ENCODE results near the gene OSBP2.
A peak's percentile ranks its signal among the peaks of the same experiment; 100 is the strongest.

Gene OSBP2

DNA sequence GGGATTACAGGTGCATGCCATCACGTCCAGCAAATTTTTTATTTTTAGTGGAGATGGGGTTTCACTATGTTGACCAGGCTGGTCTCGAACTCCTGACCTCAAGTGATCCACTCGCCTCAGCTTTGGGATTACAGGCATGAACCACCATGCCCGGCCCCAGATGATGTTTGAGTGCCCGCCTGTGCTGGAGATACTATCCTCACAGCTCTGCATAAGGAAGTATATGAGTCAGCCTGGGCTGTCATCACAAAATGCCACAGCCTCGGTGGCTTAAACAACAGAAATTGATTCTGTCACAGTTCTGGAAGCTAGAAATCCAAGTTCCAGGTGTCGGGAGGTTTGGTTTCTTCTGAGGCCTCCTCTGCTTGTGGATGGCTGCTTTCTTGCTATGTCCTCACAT, 119.3 kb downstream of the OSBP2 start:
- H3K9me3 Mint-ChIP-seq = no peaks in the 10 kb centered on the region
- H3K4me1 Mint-ChIP-seq (ENCODE audit: low read depth) = peaks cover 2% of the 10 kb centered on the region
- peaks cover 5% of the 10 kb centered on the region for H3K27me3 Mint-ChIP-seq (ENCODE audit: low read depth)
- no peak overlapping the region for H3K27ac Mint-ChIP-seq
- H3K4me3 Mint-ChIP-seq = no peak overlapping the region
- no peaks in the 10 kb centered on the region for H3K36me3 Mint-ChIP-seq (ENCODE audit: low read depth)

- H3K4me3 Mint-ChIP-seq = no peak overlapping the region
- H3K4me1 Mint-ChIP-seq (ENCODE audit: low read depth) = no peaks in the 10 kb centered on the region
- H3K27ac Mint-ChIP-seq = no peak overlapping the region
- no peaks in the 10 kb centered on the region for H3K36me3 Mint-ChIP-seq (ENCODE audit: low read depth)
- no peaks in the 10 kb centered on the region for H3K9me3 Mint-ChIP-seq
- H3K27me3 Mint-ChIP-seq (ENCODE audit: low read depth) = peaks cover 14% of the 10 kb centered on the region
Measured at GRCh38 chr22:30816413-30816812, 121.7 kb downstream of the OSBP2 start.

GRCh38 chr22:30821381-30821780, 126.7 kb downstream of the OSBP2 start:
- Mint-ChIP-seq H3K4me3 (no peak overlapping the region), H3K4me1 (ENCODE audit: low read depth) (peaks cover 7% of the 10 kb centered on the region), H3K36me3 (ENCODE audit: low read depth) (no peaks in the 10 kb centered on the region), H3K9me3 (no peaks in the 10 kb centered on the region), H3K27ac (no peak overlapping the region), H3K27me3 (ENCODE audit: low read depth) (peaks cover 43% of the 10 kb centered on the region)

DNA sequence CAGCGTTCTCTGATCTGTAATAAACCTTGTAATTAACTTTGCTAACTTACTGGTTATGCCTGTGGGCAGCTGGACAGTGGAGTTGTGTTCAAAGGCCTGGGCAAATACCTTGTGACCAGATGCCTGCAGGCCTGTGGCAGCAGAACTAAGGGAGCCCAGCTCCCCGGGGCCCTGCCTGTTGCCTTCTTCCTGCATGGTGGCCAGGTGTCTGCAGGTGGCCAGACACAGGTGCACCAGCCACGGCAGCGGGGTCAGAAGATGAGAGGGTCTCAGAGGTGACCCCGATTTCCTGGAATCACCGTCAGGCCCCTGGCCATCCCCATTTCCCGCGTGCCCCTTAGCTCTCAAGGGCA, 127.2 kb downstream of the OSBP2 start:
- H3K27ac Mint-ChIP-seq = no peak overlapping the region
- no peaks in the 10 kb centered on the region for H3K9me3 Mint-ChIP-seq
- peaks cover 43% of the 10 kb centered on the region for H3K27me3 Mint-ChIP-seq (ENCODE audit: low read depth)
- H3K4me1 Mint-ChIP-seq (ENCODE audit: low read depth) = peaks cover 10% of the 10 kb centered on the region
- H3K4me3 Mint-ChIP-seq = no peak overlapping the region
- H3K36me3 Mint-ChIP-seq (ENCODE audit: low read depth) = no peaks in the 10 kb centered on the region

GRCh38 chr22:30822216-30823014, 127.7 kb downstream of the OSBP2 start:
- H3K27me3 Mint-ChIP-seq (ENCODE audit: low read depth) = peaks cover 43% of the 10 kb centered on the region
- H3K4me3 Mint-ChIP-seq = no peak overlapping the region
- no peak overlapping the region for H3K27ac Mint-ChIP-seq
- H3K4me1 Mint-ChIP-seq (ENCODE audit: low read depth) = peaks cover 12% of the 10 kb centered on the region
- H3K9me3 Mint-ChIP-seq = no peaks in the 10 kb centered on the region
- no peaks in the 10 kb centered on the region for H3K36me3 Mint-ChIP-seq (ENCODE audit: low read depth)

DNA sequence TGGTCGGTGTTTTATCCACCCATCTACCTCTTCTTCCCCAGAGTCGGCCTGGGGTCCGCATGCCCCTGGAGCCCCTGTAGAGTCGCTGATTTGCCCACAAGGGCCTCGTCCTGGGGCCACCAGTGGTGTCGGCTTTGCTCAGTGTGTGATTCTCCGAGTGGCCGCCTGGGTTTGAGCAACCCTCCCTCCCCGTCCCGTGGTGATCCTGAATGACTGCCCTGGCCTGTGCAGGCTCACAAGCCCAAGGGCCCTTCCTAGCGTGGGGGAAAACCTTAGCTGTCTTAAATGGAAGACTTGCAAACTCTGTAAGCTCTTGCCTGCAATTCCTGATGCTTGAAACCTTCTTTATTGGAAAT, 128.3 kb downstream of the OSBP2 start:
- Mint-ChIP-seq H3K36me3 (ENCODE audit: low read depth) (no peaks in the 10 kb centered on the region), H3K27ac (no peak overlapping the region), H3K4me3 (peak overlapping the region; percentile 32), H3K27me3 (ENCODE audit: low read depth) (peaks cover 43% of the 10 kb centered on the region), H3K4me1 (ENCODE audit: low read depth) (peaks cover 12% of the 10 kb centered on the region), H3K9me3 (no peaks in the 10 kb centered on the region)

- no peaks in the 10 kb centered on the region for H3K36me3 Mint-ChIP-seq (ENCODE audit: low read depth)
- no peak overlapping the region for H3K27ac Mint-ChIP-seq
- H3K4me1 Mint-ChIP-seq (ENCODE audit: low read depth) = peaks cover 12% of the 10 kb centered on the region
- H3K4me3 Mint-ChIP-seq = no peak overlapping the region
- peaks cover 39% of the 10 kb centered on the region for H3K27me3 Mint-ChIP-seq (ENCODE audit: low read depth)
- no peaks in the 10 kb centered on the region for H3K9me3 Mint-ChIP-seq
Measured at GRCh38 chr22:30824096-30824495, 129.4 kb downstream of the OSBP2 start.

GRCh38 chr22:30824711-30825110, 130.0 kb downstream of the OSBP2 start:
- peaks cover 39% of the 10 kb centered on the region for H3K27me3 Mint-ChIP-seq (ENCODE audit: low read depth)
- H3K9me3 Mint-ChIP-seq = no peaks in the 10 kb centered on the region
- H3K36me3 Mint-ChIP-seq (ENCODE audit: low read depth) = no peaks in the 10 kb centered on the region
- peaks cover 12% of the 10 kb centered on the region for H3K4me1 Mint-ChIP-seq (ENCODE audit: low read depth)
- no peak overlapping the region for H3K4me3 Mint-ChIP-seq
- no peak overlapping the region for H3K27ac Mint-ChIP-seq

- Mint-ChIP-seq H3K27ac (no peak overlapping the region), H3K36me3 (ENCODE audit: low read depth) (no peaks in the 10 kb centered on the region), H3K4me1 (ENCODE audit: low read depth) (peaks cover 12% of the 10 kb centered on the region), H3K9me3 (no peaks in the 10 kb centered on the region), H3K27me3 (ENCODE audit: low read depth) (peaks cover 34% of the 10 kb centered on the region), H3K4me3 (no peak overlapping the region)
Measured at GRCh38 chr22:30825711-30826505, 131.2 kb downstream of the OSBP2 start.

GRCh38 chr22:30826670-30827355, 132.1 kb downstream of the OSBP2 start:
- Mint-ChIP-seq H3K36me3 (ENCODE audit: low read depth) (no peaks in the 10 kb centered on the region), H3K27ac (no peak overlapping the region), H3K27me3 (ENCODE audit: low read depth) (peaks cover 28% of the 10 kb centered on the region), H3K9me3 (no peaks in the 10 kb centered on the region), H3K4me1 (ENCODE audit: low read depth) (peaks cover 12% of the 10 kb centered on the region), H3K4me3 (no peak overlapping the region)

- H3K4me3 Mint-ChIP-seq = no peak overlapping the region
- peaks cover 12% of the 10 kb centered on the region for H3K4me1 Mint-ChIP-seq (ENCODE audit: low read depth)
- H3K36me3 Mint-ChIP-seq (ENCODE audit: low read depth) = no peaks in the 10 kb centered on the region
- no peaks in the 10 kb centered on the region for H3K9me3 Mint-ChIP-seq
- peaks cover 25% of the 10 kb centered on the region for H3K27me3 Mint-ChIP-seq (ENCODE audit: low read depth)
- no peak overlapping the region for H3K27ac Mint-ChIP-seq
Measured at GRCh38 chr22:30827646-30828045, 133.0 kb downstream of the OSBP2 start.

- H3K27me3 Mint-ChIP-seq (ENCODE audit: low read depth) = peaks cover 20% of the 10 kb centered on the region
Measured at GRCh38 chr22:30828187-30829155, 133.8 kb downstream of the OSBP2 start.

GRCh38 chr22:30829901-30830550, 135.4 kb downstream of the OSBP2 start:
- H3K27me3 Mint-ChIP-seq (ENCODE audit: low read depth) = peaks cover 10% of the 10 kb centered on the region
- H3K4me3 Mint-ChIP-seq = no peak overlapping the region
- H3K27ac Mint-ChIP-seq = no peak overlapping the region
- no peaks in the 10 kb centered on the region for H3K9me3 Mint-ChIP-seq
- peaks cover 7% of the 10 kb centered on the region for H3K4me1 Mint-ChIP-seq (ENCODE audit: low read depth)
- no peaks in the 10 kb centered on the region for H3K36me3 Mint-ChIP-seq (ENCODE audit: low read depth)

More at GRCh38 chr22:30828187-30829155, 133.8 kb downstream of the OSBP2 start:
- H3K9me3 Mint-ChIP-seq = no peaks in the 10 kb centered on the region
- H3K36me3 Mint-ChIP-seq (ENCODE audit: low read depth) = no peaks in the 10 kb centered on the region
- H3K4me1 Mint-ChIP-seq (ENCODE audit: low read depth) = peaks cover 7% of the 10 kb centered on the region
- H3K4me3 Mint-ChIP-seq = no peak overlapping the region
- H3K27ac Mint-ChIP-seq = no peak overlapping the region
